ENCODE measurements around the gene HEYL. TPM values are rescaled to one million over a fixed set of nuclear protein-coding genes. Genes with fewer than 3 reads are reported as not detected.

Gene HEYL
- total and polyA plus RNA-seq, 9 of the 15 experiments (the other 6 are each of a cell fraction or from before 2014, with no cell fraction given) = 0.13 to 0.89 (median 0.25) TPM

DNA sequence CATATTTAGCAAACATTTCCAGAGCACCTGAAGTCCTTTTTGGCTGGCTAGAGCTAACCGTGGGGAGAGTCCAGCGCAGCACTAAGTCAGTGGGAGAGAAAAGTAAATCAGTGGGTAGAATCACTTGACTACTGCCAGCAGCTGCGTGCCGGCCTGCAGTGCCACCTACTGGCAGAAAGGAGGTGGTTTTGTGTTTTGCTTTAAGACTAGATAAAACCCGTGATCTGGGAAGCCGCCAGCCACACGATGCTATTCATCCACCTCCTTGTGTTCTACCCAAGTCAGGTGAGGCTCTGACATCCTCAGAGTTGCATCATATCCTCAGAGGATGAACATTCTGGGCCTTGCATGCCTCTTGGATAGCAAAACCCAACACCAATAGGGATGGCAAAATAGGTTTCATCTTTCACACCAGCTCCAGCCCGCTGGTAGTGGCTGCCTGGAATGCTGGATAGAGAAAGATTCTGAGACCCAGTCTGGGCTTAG is 14.1 kb upstream of the HEYL start (continued):
- TF ChIP-seq HSF4 (CRISPR knock-in tag; IDR thresholded peaks at IDR 0.05; ENCODE audit: borderline replicate concordance) (no peak), RFX5 (IDR thresholded peaks at IDR 0.05; ENCODE audit: low read depth, low read length) (no peak), ZNF696 (CRISPR knock-in tag; conservative IDR thresholded peaks at IDR 0.05) (no peak), NCOA2 (IDR thresholded peaks at IDR 0.05; ENCODE audit: partially characterized antibody in 2 of 2) (no peak), ZNF431 (CRISPR knock-in tag; IDR thresholded peaks at IDR 0.05) (no peak), SPI1 (IDR thresholded peaks at IDR 0.05; ENCODE audit: borderline replicate concordance, low read depth, low read length) (no peak), ZNF589 (CRISPR knock-in tag; IDR thresholded peaks at IDR 0.05; ENCODE audit: low read depth) (no peak), OTX1 (CRISPR knock-in tag; IDR thresholded peaks at IDR 0.05) (0 out of 2 replicates have a peak, but pooled peaks have one; percentile 58), CTCF (IDR thresholded peaks at IDR 0.05 in 2 of 3, conservative IDR thresholded peaks at IDR 0.05 in 1 of 3; ENCODE audit: insufficient read depth in 2 of 3, low read depth in 1 of 3, low read length in 3 of 3) (peak; percentile 92 to 97 (median 95)), HDAC8 (tag; IDR thresholded peaks at IDR 0.05) (no peak), ZNF764 (CRISPR knock-in tag; IDR thresholded peaks at IDR 0.05; ENCODE audit: low read depth) (no peak), U2AF1 (optimal IDR thresholded peaks at IDR 0.05; ENCODE audit: low read depth, low read length) (no peak), TFAM (CRISPR knock-in tag; conservative IDR thresholded peaks at IDR 0.05) (no peak), CC2D1A (IDR thresholded peaks at IDR 0.05) (peak; percentile 63; the same call in 1 of the 2 replicates), CUX1 (CRISPR knock-in tag; IDR thresholded peaks at IDR 0.05) (no peak), C11orf30 (IDR thresholded peaks at IDR 0.05; ENCODE audit: low read depth) (no peak), SFPQ (IDR thresholded peaks at IDR 0.05; ENCODE audit: low read depth, low read length) (no peak), SMARCA4 (IDR thresholded peaks at IDR 0.05) (no peak)
- TF ChIP-seq, protein P1, sequence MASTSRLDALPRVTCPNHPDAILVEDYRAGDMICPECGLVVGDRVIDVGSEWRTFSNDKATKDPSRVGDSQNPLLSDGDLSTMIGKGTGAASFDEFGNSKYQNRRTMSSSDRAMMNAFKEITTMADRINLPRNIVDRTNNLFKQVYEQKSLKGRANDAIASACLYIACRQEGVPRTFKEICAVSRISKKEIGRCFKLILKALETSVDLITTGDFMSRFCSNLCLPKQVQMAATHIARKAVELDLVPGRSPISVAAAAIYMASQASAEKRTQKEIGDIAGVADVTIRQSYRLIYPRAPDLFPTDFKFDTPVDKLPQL (IDR thresholded peaks at IDR 0.05; ENCODE audit: extremely low read depth, insufficient read length) = no peak

Data from K562 (cell line).